CD4-positive, alpha-beta memory T cell (primary cell): ENCODE results near the gene MRPL37. TPM values are rescaled to one million over a fixed set of nuclear protein-coding genes. Genes with fewer than 3 reads are reported as not detected.

Experiments
- CTCF ChIA-PET: fragments of 350-600 bp; sonication (Branson Sonifier 250); formaldehyde crosslinking; loops from one replicate; lab custom pipeline; 2021; ENCODE audit warnings: inconsistent platforms; ENCODE audit not compliant: partially characterized antibody; lab: Charles Lee
- POLR2A ChIA-PET: fragments of 350-600 bp; sonication (Branson Sonifier 250); formaldehyde crosslinking; loops from one replicate; lab custom pipeline; 2021; ENCODE audit not compliant: partially characterized antibody; lab: Charles Lee
- DNase-seq, 5 donors: peaks; one replicate each; pipeline versions ENCODE4 v3.0.0 to v3.0.0-alpha.2; 2020 to 2022; ENCODE audit warnings: mixed read lengths in 1 of 5
- H3K27ac ChIP-seq: one replicate; pipeline ENCODE4 v1.7.0; 2013; ENCODE audit warnings: low read depth, low read length
- H3K27me3 ChIP-seq: 2 replicates; pipeline ENCODE4 v1.7.0; 2013; ENCODE audit warnings: mild to moderate bottlenecking, low read length, moderate library complexity; ENCODE audit not compliant: insufficient read depth
- H3K36me3 ChIP-seq: 2 replicates; pipeline ENCODE4 v1.7.0; 2013; ENCODE audit warnings: mild to moderate bottlenecking, low read length, moderate library complexity; ENCODE audit not compliant: insufficient read depth
- H3K4me1 ChIP-seq: 2 replicates; pipeline ENCODE4 v1.7.0; 2013; ENCODE audit warnings: mild to moderate bottlenecking, low read length, moderate library complexity; ENCODE audit not compliant: insufficient read depth
- H3K4me3 ChIP-seq, 2 donors: one replicate each; pipeline ENCODE4 v1.7.0; 2013; ENCODE audit warnings: low read length in 2 of 2, mild to moderate bottlenecking in 1 of 2
- H3K9me3 ChIP-seq, 2 donors: one replicate each; pipeline ENCODE4 v1.7.0; 2013; ENCODE audit warnings: low read length in 2 of 2, control low read depth in 1 of 2; ENCODE audit not compliant: control insufficient read depth in 1 of 2
- H3K27ac Mint-ChIP-seq, 7 donors: one replicate each; pipeline ENCODE4 v1.8.0; 2020 to 2021; ENCODE audit warnings: mixed read lengths in 7 of 7, mild to moderate bottlenecking in 6 of 7, inconsistent platforms in 3 of 7, moderate library complexity in 3 of 7
- H3K27me3 Mint-ChIP-seq, 2 donors: one replicate each; pipeline ENCODE4 v1.8.0; 2020 to 2021; ENCODE audit warnings: mixed read lengths in 2 of 2
- H3K36me3 Mint-ChIP-seq, 2 donors: one replicate each; pipeline ENCODE4 v1.8.0; 2020 to 2021; ENCODE audit warnings: mixed read lengths in 2 of 2, inconsistent platforms in 1 of 2, mild to moderate bottlenecking in 1 of 2
- H3K4me1 Mint-ChIP-seq, 4 donors: one replicate each; pipeline ENCODE4 v1.8.0; 2020 to 2021; ENCODE audit warnings: mixed read lengths in 4 of 4, mild to moderate bottlenecking in 1 of 4
- H3K4me3 Mint-ChIP-seq, 8 donors: one replicate each; pipeline ENCODE4 v1.8.0; 2020 to 2021; ENCODE audit warnings: mixed read lengths in 8 of 8, mild to moderate bottlenecking in 7 of 8, moderate library complexity in 6 of 8, inconsistent platforms in 3 of 8
- H3K9me3 Mint-ChIP-seq, 8 donors: one replicate each; pipeline ENCODE4 v1.8.0; 2020 to 2021; ENCODE audit warnings: mixed read lengths in 8 of 8, mild to moderate bottlenecking in 5 of 8, inconsistent platforms in 3 of 8, moderate library complexity in 1 of 8
- intact Hi-C: fragments of 100-400 bp; cut with micrococcal nuclease; formaldehyde crosslinking; loops from one replicate; pipeline ENCODE4 v1.15.1; 2023
- polyA plus RNA-seq, 2 donors: library from polyadenylated mRNA; unstranded; fragments of 300-500 nt; fragmentation: Illumina TruSeq; gene quantifications; one replicate each; pipeline ENCODE4 v1.2.3, GENCODE V29; 2021
- total RNA-seq, 2 experiments: library from RNA; stranded (reverse); gene quantifications; one replicate each; pipeline ENCODE4 v1.2.3, GENCODE V29; 2021

MRPL37 gene
- total and polyA plus RNA-seq, 4 experiments from 2014 or later, result 33.4 to 89.1 (median 46.1) TPM

DNA sequence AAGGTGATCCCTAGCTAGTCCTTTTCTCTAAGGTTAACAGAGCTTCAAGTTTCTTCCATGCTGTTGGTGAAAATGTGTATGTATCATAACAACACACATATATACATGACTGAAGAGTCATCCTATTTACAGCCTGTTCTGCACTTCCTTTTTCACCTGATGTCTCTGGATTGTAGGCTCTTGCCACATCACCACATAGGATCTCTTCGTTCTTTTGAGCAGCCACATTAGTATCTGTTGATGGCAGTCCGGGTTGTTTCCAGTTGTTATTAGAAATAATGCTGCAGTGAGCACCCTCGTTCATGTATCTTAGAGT lies 19.7 kb downstream of the MRPL37 start:
- H3K36me3 ChIP-seq, result peaks cover 51% of the 10 kb centered on the region
- CTCF ChIA-PET, result interaction anchor here (1.5 kb wide), 1 partner anchor 38 kb away, joined by 4 read pairs; no protein-coding TSS in a partner anchor
- intact Hi-C loops, result no loop called here
- Mint-ChIP-seq H3K4me3 (no peak overlapping the region), H3K36me3 (peaks cover 39 to 71% of the 10 kb centered on the region in 2 donors), H3K4me1 (peaks cover 1 to 16% (median 5%) of the 10 kb centered on the region in 4 donors), H3K27ac (peak overlapping the region in 6 of 7 donors; percentile 20 to 78 (median 50)), H3K9me3 (no peaks in the 10 kb centered on the region), H3K27me3 (no peaks in the 10 kb centered on the region)
- no peaks in the 10 kb centered on the region for H3K9me3 ChIP-seq
- no peaks in the 10 kb centered on the region for H3K4me1 ChIP-seq
- no peak overlapping the region for H3K4me3 ChIP-seq
- POLR2A ChIA-PET, result no interaction called here
- H3K27me3 ChIP-seq, result no peaks in the 10 kb centered on the region
- no peak for DNase-seq
- H3K27ac ChIP-seq, result no peak overlapping the region

DNA sequence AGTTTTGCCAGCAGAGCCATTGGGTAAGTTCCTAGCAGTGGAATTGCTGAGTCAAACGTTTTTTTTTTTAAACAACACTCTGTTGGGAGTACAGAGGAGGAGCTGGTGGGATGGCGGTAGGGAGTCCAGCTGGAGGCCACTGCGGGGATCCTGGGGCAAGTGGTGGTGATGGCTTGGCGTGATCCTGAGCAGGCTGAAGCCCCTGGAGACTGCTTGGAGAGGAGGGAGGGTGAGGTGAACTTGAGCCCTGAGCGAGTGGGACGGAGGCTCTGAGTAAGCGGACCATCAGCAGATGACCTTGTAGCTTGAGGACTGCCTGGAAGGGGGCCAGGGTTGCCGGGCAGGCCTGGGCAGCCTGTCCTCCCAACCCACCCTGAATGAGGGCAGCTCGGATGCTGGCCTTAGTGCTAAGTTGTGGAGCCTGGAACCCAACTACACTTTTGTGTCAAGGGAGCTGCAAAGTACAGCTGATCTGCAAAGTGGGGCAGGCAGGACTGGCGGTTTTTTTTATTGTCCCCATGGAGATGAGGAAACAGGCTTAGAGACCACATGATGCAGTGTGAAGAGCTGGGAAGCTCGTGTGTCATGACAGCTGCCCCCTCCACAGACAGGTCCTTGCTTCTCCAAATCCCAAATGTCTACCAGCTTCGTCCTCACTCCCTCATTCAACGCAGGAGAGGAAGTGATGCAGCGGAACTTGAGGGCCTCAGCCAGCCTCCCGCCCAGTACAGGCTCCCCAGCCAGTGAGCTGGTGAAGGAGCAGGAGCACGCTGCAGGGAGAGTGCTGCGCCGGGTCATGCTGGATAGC lies 20.2 kb downstream of the MRPL37 start:
- Histone ChIP-seq H3K36me3 (peaks cover 45% of the 10 kb centered on the region), H3K9me3 (no peaks in the 10 kb centered on the region), H3K27ac (no peak overlapping the region), H3K4me1 (no peaks in the 10 kb centered on the region), H3K27me3 (no peaks in the 10 kb centered on the region), H3K4me3 (no peak overlapping the region)
- Mint-ChIP-seq H3K36me3 (peaks cover 40 to 73% of the 10 kb centered on the region in 2 donors), H3K9me3 (no peaks in the 10 kb centered on the region), H3K27ac (peak overlapping the region in 6 of 7 donors; percentile 20 to 78 (median 50)), H3K27me3 (no peaks in the 10 kb centered on the region), H3K4me1 (peaks cover 1 to 16% (median 5%) of the 10 kb centered on the region in 4 donors), H3K4me3 (no peak overlapping the region)
- ChIA-PET CTCF (interaction anchor here (1.5 kb wide), 1 partner anchor 39 kb away, joined by 4 read pairs; no protein-coding TSS in a partner anchor), POLR2A (interaction anchor here (0.9 kb wide), 1 partner anchor 20 kb away, joined by 3 read pairs; the partner anchor contains the start of genes CYB5RL and MRPL37)
- intact Hi-C loops, result no loop called here
- DNase-seq, result no peak

DNA sequence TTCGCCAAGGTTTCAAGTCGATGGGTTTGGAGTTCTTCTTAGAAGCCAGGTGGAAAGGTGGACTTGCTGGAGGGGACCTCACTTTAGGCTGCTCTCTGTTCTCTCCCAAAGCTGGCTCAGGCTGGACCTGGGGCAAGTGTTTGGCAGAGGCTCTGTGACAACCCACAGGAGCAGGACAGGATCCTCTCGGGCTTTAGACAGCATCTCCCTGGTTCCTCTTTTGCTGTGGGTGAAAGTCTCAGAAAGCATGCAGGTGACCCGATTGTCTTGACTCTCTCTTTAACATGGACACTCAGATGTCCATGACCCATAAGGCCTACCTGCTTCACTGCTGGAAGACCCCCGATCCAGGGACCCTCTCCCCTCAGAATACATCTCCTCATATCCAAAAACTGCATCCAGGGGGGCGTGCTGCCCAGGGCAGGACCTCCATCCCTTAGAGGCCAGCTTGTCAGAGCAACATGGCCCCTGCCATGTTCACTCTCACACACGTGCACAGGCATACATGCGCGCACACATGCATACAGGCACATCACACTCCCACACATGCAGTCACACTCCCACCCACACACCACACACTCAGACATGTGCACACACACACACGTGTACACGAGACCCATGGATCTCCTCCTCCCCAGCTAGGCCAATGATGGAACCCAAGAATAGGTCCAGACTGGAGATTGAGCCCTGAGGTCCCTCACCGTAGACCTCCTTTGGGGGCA lies 21.3 kb downstream of the MRPL37 start:
- H3K27ac Mint-ChIP-seq, result peak overlapping the region in 3 of 7 donors; percentile 33 to 45 (median 41)
- H3K9me3 Mint-ChIP-seq, result no peaks in the 10 kb centered on the region
- no peak overlapping the region for H3K4me3 Mint-ChIP-seq
- Histone ChIP-seq H3K4me3 (no peak overlapping the region), H3K27me3 (no peaks in the 10 kb centered on the region), H3K9me3 (no peaks in the 10 kb centered on the region), H3K36me3 (peaks cover 35% of the 10 kb centered on the region), H3K4me1 (no peaks in the 10 kb centered on the region), H3K27ac (no peak overlapping the region)
- ChIA-PET CTCF (no interaction called here), POLR2A (interaction anchor here (0.9 kb wide), 1 partner anchor 21 kb away, joined by 3 read pairs; the partner anchor contains the start of genes CYB5RL and MRPL37)
- peaks cover 1 to 18% (median 5%) of the 10 kb centered on the region in 4 donors for H3K4me1 Mint-ChIP-seq
- DNase-seq, result no peak
- H3K27me3 Mint-ChIP-seq, result no peaks in the 10 kb centered on the region
- H3K36me3 Mint-ChIP-seq, result peaks cover 33 to 66% of the 10 kb centered on the region in 2 donors
- intact Hi-C loops, result no loop called here

DNA sequence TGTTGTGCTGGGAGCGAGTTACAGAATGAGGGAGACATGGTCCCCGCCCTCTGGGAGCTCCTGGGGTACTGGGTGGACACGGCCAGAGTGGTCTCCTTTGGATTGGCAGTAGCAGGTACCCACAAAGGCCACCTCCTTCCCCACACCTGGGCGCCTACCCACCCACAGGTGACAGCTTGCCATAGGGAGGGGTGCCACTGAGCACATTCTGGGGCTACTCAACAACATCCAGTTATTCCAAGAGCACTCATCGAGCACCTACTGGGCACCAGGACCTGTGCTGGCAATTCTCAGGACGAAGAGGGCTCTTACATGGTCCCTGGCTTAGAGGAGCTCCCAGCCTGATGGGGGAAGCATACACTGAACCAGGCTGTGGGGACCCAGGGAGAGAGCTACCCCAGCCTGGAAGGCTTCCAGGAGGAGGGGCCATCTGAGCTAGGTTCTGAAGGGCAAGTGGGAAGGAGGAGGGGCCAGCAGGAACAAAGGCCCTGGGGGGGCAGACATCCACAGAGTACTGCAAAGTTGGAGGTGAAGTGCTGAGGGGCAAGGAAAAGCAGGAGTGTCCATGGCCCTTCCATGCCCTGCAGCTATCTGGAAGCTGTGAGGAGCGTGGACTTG lies 22.0 kb downstream of the MRPL37 start:
- Histone ChIP-seq H3K27me3 (no peaks in the 10 kb centered on the region), H3K4me1 (no peaks in the 10 kb centered on the region), H3K36me3 (peaks cover 28% of the 10 kb centered on the region), H3K4me3 (no peak overlapping the region), H3K9me3 (no peaks in the 10 kb centered on the region), H3K27ac (no peak overlapping the region)
- Mint-ChIP-seq H3K27me3 (no peaks in the 10 kb centered on the region), H3K27ac (peak overlapping the region in 2 of 7 donors; percentile 36 to 71), H3K36me3 (peaks cover 27 to 60% of the 10 kb centered on the region in 2 donors), H3K4me3 (no peak overlapping the region), H3K4me1 (peaks cover 1 to 18% (median 5%) of the 10 kb centered on the region in 4 donors), H3K9me3 (no peaks in the 10 kb centered on the region)
- POLR2A ChIA-PET, result interaction anchor here (0.7 kb wide), 1 partner anchor 183 kb away, joined by 3 read pairs; no protein-coding TSS in a partner anchor
- DNase-seq, result no peak
- CTCF ChIA-PET, result no interaction called here
- intact Hi-C loops, result no loop called here

DNA sequence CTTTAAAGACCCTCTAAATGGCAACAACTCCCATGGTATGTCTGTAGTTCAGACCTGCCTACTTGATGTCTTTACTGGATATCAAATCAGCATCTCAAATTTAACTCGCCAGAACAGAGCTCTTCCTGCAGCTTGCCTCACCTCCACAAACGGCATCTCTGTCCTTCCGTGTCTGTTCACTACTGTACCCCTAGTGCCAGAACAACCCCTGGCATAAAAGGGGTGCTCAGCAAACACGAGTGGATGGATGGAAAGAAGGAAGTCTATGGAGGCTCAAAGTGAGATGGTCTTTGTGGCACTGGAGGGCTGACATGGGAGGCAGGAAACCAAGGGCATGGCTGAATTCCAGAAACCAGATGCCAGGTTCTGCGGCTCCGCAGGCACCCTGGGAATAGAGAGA lies 22.7 kb downstream of the MRPL37 start:
- H3K27me3 ChIP-seq, result no peaks in the 10 kb centered on the region
- ChIA-PET CTCF (no interaction called here), POLR2A (no interaction called here)
- H3K4me3 Mint-ChIP-seq, result no peak overlapping the region
- no peak overlapping the region for H3K27ac ChIP-seq
- no peak for DNase-seq
- H3K4me3 ChIP-seq, result no peak overlapping the region
- no peaks in the 10 kb centered on the region for H3K27me3 Mint-ChIP-seq
- no peaks in the 10 kb centered on the region for H3K9me3 Mint-ChIP-seq
- H3K36me3 ChIP-seq, result peaks cover 20% of the 10 kb centered on the region
- H3K27ac Mint-ChIP-seq, result peak overlapping the region in 3 of 7 donors; percentile 25 to 79 (median 71)
- intact Hi-C loops, result no loop called here
- peaks cover 1 to 16% (median 5%) of the 10 kb centered on the region in 4 donors for H3K4me1 Mint-ChIP-seq
- no peaks in the 10 kb centered on the region for H3K9me3 ChIP-seq
- H3K36me3 Mint-ChIP-seq, result peaks cover 21 to 55% of the 10 kb centered on the region in 2 donors
- H3K4me1 ChIP-seq, result no peaks in the 10 kb centered on the region

DNA sequence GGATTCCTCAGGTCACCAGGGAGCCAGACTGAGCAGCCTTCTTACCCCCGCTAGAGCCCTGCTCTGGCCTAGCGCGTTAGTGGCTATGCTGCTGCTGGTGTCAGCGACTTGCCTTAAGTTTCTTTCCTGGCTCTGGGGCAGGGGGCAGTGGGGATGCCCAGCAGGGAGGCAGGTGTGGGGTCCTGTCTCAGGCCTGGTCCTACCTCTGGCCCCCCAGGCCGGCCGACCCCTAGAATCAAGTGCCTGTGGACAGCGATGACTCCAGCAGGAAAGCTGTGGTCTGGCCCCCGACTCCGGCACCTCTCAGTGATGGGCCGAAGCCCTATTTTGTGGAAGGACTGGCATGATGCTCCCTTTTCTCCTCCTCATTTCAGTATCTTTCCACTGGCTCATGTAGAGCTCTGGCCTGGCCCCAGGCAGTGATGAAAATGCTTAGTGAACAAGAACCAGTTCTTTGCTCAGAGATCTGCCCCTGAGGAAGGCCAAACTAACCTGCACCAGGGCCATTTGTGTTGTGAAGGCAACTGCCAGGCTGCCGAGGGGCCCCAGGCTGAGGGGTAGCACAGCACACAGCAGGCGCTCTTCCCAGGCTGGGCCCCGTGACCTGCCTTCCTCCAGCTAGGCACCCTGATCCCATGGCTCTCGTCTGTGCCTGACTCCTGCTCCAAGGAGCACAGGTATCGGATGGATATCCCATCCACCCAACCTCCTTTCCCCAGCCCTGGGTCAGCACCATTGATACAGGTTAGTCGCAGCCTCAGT lies 23.7 kb downstream of the MRPL37 start:
- Mint-ChIP-seq H3K27me3 (no peaks in the 10 kb centered on the region), H3K4me3 (no peak overlapping the region), H3K4me1 (peaks cover 1 to 15% (median 3%) of the 10 kb centered on the region in 4 donors), H3K27ac (peak overlapping the region in 2 of 7 donors; percentile 57 to 68), H3K9me3 (no peaks in the 10 kb centered on the region), H3K36me3 (peaks cover 19 to 46% of the 10 kb centered on the region in 2 donors)
- Histone ChIP-seq H3K27ac (no peak overlapping the region), H3K4me3 (no peak overlapping the region), H3K4me1 (no peaks in the 10 kb centered on the region), H3K27me3 (no peaks in the 10 kb centered on the region), H3K9me3 (no peaks in the 10 kb centered on the region), H3K36me3 (peaks cover 11% of the 10 kb centered on the region)
- DNase-seq, result no peak
- intact Hi-C loops, result no loop called here
- ChIA-PET POLR2A (no interaction called here), CTCF (no interaction called here)
